ENCODE results near the gene PDSS2. TPM values are rescaled to one million over a fixed set of nuclear protein-coding genes. Genes with fewer than 3 reads are reported as not detected.

PDSS2 gene
- total and polyA plus RNA-seq, 10 donors = 4.3 to 16.6 (median 11.7) TPM

DNA sequence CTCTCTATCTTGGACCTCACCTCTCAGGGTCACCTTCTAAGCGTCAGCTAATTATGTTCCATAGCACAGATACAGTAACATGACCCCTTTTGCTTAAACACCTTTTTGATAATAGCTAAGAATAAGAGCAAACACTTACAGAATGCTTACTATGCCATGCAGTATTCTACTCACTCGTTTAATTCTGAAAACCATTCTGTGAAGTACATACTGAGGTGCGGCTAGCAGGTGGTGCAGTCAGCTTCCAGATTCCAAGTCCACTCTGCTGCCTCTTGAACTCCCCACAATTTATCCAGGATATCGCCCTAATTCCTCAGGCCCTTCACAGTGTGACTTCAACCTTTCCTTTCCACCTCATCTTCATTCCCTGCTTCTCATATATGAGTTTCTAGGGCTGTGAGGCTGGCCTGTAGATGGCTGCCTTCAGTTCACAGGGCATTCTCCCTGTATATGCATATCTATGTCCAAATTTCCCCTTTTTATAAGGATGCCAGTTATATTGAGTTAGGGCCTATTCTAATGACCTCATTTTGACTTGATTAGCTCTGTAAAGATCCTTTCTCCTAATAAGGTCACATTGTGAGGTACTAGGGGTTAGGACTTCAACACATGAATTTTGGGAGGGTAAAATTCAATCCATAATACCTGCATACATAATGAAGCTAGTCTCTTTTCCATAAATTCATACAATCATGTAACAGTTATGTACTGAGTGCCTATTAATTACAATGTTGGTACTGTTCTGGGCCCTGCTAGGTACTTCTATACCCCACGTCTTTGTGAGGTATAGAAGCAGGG, 130.1 kb downstream of the PDSS2 start:
- Histone ChIP-seq H3K4me3 (no peak overlapping the region), H3K36me3 (peaks cover 0 to 11% (median 0%) of the 10 kb centered on the region in 6 donors), H3K9me3 (no peaks in the 10 kb centered on the region), H3K27ac (no peak overlapping the region), H3K27me3 (replicated peaks in 1 of 7) (no peaks in the 10 kb centered on the region), H3K4me1 (peaks cover 0 to 18% (median 0%) of the 10 kb centered on the region in 6 donors)
- DNase-seq = no peak
- intact Hi-C loops (cut with DNase I; ENCODE audit: low total_unique reads) = no loop called here
- no peak for TF ChIP-seq POLR2A (IDR thresholded peaks at IDR 0.05)
- TF ChIP-seq POLR2AphosphoS5 (IDR thresholded peaks at IDR 0.05) = no peak
- TF ChIP-seq, protein P1, sequence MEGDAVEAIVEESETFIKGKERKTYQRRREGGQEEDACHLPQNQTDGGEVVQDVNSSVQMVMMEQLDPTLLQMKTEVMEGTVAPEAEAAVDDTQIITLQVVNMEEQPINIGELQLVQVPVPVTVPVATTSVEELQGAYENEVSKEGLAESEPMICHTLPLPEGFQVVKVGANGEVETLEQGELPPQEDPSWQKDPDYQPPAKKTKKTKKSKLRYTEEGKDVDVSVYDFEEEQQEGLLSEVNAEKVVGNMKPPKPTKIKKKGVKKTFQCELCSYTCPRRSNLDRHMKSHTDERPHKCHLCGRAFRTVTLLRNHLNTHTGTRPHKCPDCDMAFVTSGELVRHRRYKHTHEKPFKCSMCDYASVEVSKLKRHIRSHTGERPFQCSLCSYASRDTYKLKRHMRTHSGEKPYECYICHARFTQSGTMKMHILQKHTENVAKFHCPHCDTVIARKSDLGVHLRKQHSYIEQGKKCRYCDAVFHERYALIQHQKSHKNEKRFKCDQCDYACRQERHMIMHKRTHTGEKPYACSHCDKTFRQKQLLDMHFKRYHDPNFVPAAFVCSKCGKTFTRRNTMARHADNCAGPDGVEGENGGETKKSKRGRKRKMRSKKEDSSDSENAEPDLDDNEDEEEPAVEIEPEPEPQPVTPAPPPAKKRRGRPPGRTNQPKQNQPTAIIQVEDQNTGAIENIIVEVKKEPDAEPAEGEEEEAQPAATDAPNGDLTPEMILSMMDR (IDR thresholded peaks at IDR 0.05 in 8 of 11, conservative IDR thresholded peaks at IDR 0.05 in 3 of 11) = no peak
- 75 to 86% (median 77%) methylated on average over 5 of the region's 5 CpGs for WGBS, 5 donors

DNA sequence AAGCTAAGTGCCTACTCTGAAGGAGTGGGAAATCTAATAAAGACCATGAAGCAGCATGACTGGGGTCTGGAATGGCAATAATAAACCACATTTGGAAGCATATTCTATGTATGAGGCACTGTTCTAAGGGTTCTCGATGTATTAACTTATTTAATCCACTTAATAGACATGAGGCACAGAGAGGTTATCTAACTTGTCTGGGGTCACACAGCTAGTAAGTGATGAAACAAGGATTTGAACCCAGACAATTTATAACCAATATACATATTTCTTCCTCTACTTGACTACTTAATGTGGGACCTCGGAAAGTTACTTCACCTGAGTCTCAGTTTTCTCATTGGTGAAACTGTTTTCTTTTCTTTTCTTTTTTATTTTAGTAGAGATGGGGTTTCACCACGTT, 131.3 kb downstream of the PDSS2 start:
- 90 to 95% (median 94%) methylated on average over 3 of the region's 3 CpGs for WGBS, 5 donors
- Histone ChIP-seq H3K27ac (no peak overlapping the region), H3K27me3 (replicated peaks in 1 of 7) (no peaks in the 10 kb centered on the region), H3K36me3 (peaks cover 0 to 3% (median 0%) of the 10 kb centered on the region in 6 donors), H3K4me1 (peaks cover 0 to 18% (median 0%) of the 10 kb centered on the region in 6 donors), H3K9me3 (no peaks in the 10 kb centered on the region), H3K4me3 (no peak overlapping the region)
- TF ChIP-seq, protein P1 (IDR thresholded peaks at IDR 0.05 in 8 of 11, conservative IDR thresholded peaks at IDR 0.05 in 3 of 11) = no peak
- TF ChIP-seq POLR2A (IDR thresholded peaks at IDR 0.05) (no peak), POLR2AphosphoS5 (IDR thresholded peaks at IDR 0.05) (no peak)
- intact Hi-C loops (cut with DNase I; ENCODE audit: low total_unique reads) = no loop called here
- DNase-seq = no peak

DNA sequence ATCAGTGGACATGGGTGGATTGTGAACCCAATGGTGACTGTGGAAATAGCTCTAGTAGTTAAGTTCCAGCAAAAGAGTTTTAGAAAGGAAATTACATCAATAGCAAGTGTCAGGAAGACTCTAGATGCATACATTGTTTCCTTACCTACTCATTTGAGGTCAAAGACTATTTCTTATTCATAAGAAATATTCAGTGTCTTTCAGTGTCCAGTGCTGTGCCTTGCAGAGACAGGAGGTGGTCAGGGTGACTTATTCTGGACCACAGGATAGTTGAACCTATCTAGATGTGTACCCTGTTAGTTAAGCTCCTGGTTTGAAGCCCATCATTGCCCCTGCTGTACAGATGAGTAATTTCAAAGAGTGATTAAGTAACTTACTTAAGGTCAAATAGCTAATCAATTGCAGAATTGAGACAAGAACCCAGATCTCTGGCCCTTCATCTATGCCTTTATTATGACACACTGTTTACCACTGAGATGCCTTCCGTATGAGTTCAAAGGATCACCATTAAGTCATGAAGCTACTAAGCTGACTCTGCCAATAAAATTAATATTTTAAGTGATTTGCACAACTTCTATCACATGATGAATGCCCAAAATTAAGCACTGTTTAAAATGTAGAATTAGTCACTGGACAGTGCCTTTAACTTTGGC, 136.1 kb downstream of the PDSS2 start:
- Histone ChIP-seq H3K27ac (no peak overlapping the region), H3K36me3 (peaks cover 0 to 3% (median 0%) of the 10 kb centered on the region in 6 donors), H3K9me3 (no peaks in the 10 kb centered on the region), H3K4me1 (peaks cover 0 to 2% (median 0%) of the 10 kb centered on the region in 6 donors), H3K4me3 (no peak overlapping the region), H3K27me3 (replicated peaks in 1 of 7) (no peaks in the 10 kb centered on the region)
- TF ChIP-seq, protein P1 (IDR thresholded peaks at IDR 0.05 in 8 of 11, conservative IDR thresholded peaks at IDR 0.05 in 3 of 11) = no peak
- no peak for TF ChIP-seq POLR2AphosphoS5 (IDR thresholded peaks at IDR 0.05)
- intact Hi-C loops (cut with DNase I; ENCODE audit: low total_unique reads) = no loop called here
- DNase-seq = no peak
- WGBS, 5 donors = 73 to 93% (median 92%) methylated on average over 1 of the region's 1 CpG

DNA sequence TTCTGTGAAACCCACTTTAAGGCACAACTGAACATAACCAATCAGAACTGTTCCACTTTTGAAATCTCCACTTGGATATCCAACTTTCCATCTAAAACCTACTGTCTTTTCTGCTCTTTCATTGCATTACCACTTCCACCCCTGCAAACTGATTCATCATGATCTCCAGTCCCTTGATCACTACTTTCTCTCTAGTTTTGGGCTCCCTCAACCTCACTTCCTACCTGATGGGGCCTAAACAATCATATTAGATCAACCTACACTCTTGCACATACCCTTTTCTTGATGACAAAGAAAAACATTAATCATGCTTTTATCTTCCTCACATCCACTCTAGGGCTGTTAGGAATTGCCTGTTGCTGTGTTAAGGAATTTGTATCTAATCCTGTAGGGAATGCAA, 137.6 kb downstream of the PDSS2 start:
- H3K27ac ChIP-seq = no peak overlapping the region
- H3K9me3 ChIP-seq = no peaks in the 10 kb centered on the region
- peaks cover 0 to 10% (median 3%) of the 10 kb centered on the region in 6 donors for H3K4me1 ChIP-seq
- intact Hi-C loops (cut with DNase I; ENCODE audit: low total_unique reads) = no loop called here
- no peaks in the 10 kb centered on the region for H3K27me3 ChIP-seq (replicated peaks in 1 of 7)
- TF ChIP-seq, protein P1 (IDR thresholded peaks at IDR 0.05 in 8 of 11, conservative IDR thresholded peaks at IDR 0.05 in 3 of 11) = no peak
- TF ChIP-seq POLR2A (IDR thresholded peaks at IDR 0.05) = no peak
- no peak for TF ChIP-seq POLR2AphosphoS5 (IDR thresholded peaks at IDR 0.05)
- H3K36me3 ChIP-seq = peaks cover 0 to 3% (median 0%) of the 10 kb centered on the region in 6 donors
- no peak overlapping the region for H3K4me3 ChIP-seq
- DNase-seq = no peak
